Breast epithelium (tissue), 3 donors: ENCODE results near the gene SCUBE2.

Experiments used
- POLR2A ChIP-seq: fragments of 450-650 bp; IDR thresholded peaks from one replicate; pipeline ENCODE4 v1.6.1; 2016; ENCODE audit warnings: antibody characterized with exemption, mild to moderate bottlenecking, moderate library complexity
- POLR2AphosphoS5 ChIP-seq, 3 donors: sonication (generic); formaldehyde crosslinking; IDR thresholded peaks; one replicate each; pipeline ENCODE4 v1.6.1; 2017; ENCODE audit warnings: antibody characterized with exemption in 3 of 3
- TF ChIP-seq, protein P1 (sequence below), 3 donors: fragments of 450-650 bp; IDR thresholded peaks; one replicate each; pipeline ENCODE4 v1.5.1; 2016 to 2017; ENCODE audit warnings: antibody characterized with exemption in 3 of 3, mild to moderate bottlenecking in 3 of 3, moderate library complexity in 3 of 3

- TF ChIP-seq, protein P1, sequence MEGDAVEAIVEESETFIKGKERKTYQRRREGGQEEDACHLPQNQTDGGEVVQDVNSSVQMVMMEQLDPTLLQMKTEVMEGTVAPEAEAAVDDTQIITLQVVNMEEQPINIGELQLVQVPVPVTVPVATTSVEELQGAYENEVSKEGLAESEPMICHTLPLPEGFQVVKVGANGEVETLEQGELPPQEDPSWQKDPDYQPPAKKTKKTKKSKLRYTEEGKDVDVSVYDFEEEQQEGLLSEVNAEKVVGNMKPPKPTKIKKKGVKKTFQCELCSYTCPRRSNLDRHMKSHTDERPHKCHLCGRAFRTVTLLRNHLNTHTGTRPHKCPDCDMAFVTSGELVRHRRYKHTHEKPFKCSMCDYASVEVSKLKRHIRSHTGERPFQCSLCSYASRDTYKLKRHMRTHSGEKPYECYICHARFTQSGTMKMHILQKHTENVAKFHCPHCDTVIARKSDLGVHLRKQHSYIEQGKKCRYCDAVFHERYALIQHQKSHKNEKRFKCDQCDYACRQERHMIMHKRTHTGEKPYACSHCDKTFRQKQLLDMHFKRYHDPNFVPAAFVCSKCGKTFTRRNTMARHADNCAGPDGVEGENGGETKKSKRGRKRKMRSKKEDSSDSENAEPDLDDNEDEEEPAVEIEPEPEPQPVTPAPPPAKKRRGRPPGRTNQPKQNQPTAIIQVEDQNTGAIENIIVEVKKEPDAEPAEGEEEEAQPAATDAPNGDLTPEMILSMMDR (IDR thresholded peaks at IDR 0.05) = no peak
- no peak for TF ChIP-seq POLR2A
- no peak for TF ChIP-seq POLR2AphosphoS5 (IDR thresholded peaks at IDR 0.05)
Observed at GRCh38 chr11:8985462-8985861, 105.9 kb downstream of the SCUBE2 start.
